Embryonic facial prominence (tissue), 1 donor: ENCODE measurements around the gene FBXO28.
A peak's percentile ranks its signal among the peaks of the same experiment; 100 is the strongest.
"Not testable (repeated sequence)": the region's sequence is repeated elsewhere in the genome, so short reads cannot be mapped to it uniquely, and the experiment has no call there.

Experiments used
- DNase-seq: peaks from one replicate; pipeline ENCODE4 v3.0.0-alpha.2; 2016; ENCODE audit errors: extremely low spot score

Gene FBXO28

GRCh38 chr1:224113918-224114786, at the start of gene FBXO28:
Gene FBXO28, plus strand, starts transcription at chr1:224114111. Its CDS starts 19 bp downstream, at chr1:224114130.
- peak; percentile 94 for DNase-seq

- no peak for DNase-seq
Observed at GRCh38 chr1:224064150-224064549, 49.8 kb upstream of the FBXO28 start.

GRCh38 chr1:224065455-224065854, 48.5 kb upstream of the FBXO28 start:
- no peak for DNase-seq

GRCh38 chr1:224067207-224067606, 46.7 kb upstream of the FBXO28 start:
- DNase-seq: no peak

- DNase-seq: no peak
Observed at GRCh38 chr1:224067621-224068457, 46.1 kb upstream of the FBXO28 start.

GRCh38 chr1:224068458-224069072, 45.3 kb upstream of the FBXO28 start:
- DNase-seq: no peak

- no peak for DNase-seq
Observed at GRCh38 chr1:224069138-224069537, 44.8 kb upstream of the FBXO28 start.

GRCh38 chr1:224070521-224070920, 43.4 kb upstream of the FBXO28 start:
- no peak for DNase-seq

GRCh38 chr1:224076407-224076806, 37.5 kb upstream of the FBXO28 start:
- no peak for DNase-seq

GRCh38 chr1:224079644-224080043, 34.3 kb upstream of the FBXO28 start:
- not testable (repeated sequence) for DNase-seq

GRCh38 chr1:224080115-224080774, 33.7 kb upstream of the FBXO28 start:
- DNase-seq: no peak

GRCh38 chr1:224081604-224082003, 32.3 kb upstream of the FBXO28 start:
- no peak for DNase-seq

GRCh38 chr1:224082146-224082545, 31.8 kb upstream of the FBXO28 start:
- no peak for DNase-seq

- no peak for DNase-seq
Observed at GRCh38 chr1:224084867-224085266, 29.0 kb upstream of the FBXO28 start.

- DNase-seq: no peak
Observed at GRCh38 chr1:224085421-224086108, 28.3 kb upstream of the FBXO28 start.

- no peak for DNase-seq
Observed at GRCh38 chr1:224087286-224087794, 26.6 kb upstream of the FBXO28 start.

- DNase-seq: no peak
Observed at GRCh38 chr1:224089583-224089982, 24.3 kb upstream of the FBXO28 start.

GRCh38 chr1:224090116-224090515, 23.8 kb upstream of the FBXO28 start:
- DNase-seq: no peak

GRCh38 chr1:224092111-224092510, 21.8 kb upstream of the FBXO28 start:
- no peak for DNase-seq

- DNase-seq: no peak
Observed at GRCh38 chr1:224092601-224093000, 21.3 kb upstream of the FBXO28 start.

- DNase-seq: no peak
Observed at GRCh38 chr1:224095339-224095738, 18.6 kb upstream of the FBXO28 start.
